ENCODE data around the gene RAB32. TPM values are rescaled to one million over a fixed set of nuclear protein-coding genes. Genes with fewer than 3 reads are reported as not detected.

Gene RAB32
- total RNA-seq (10 to 100 TPM; 32.1 to 35.3 (median 33.3) TPM), polyA plus RNA-seq (10 to 100 TPM; 48.6 to 85.3 (median 61.3) TPM)

- whole genome bisulfite sequencing, 2 donors = 2 to 4% methylated on average over 86 of the region's 86 CpGs
- Histone ChIP-seq H3K27me3 (no peaks in the 10 kb centered on the region), H3K27ac (peak within 1 kb of the TSS; percentile 98 to 100 (median 99)), H3K4me1 (peaks cover 0 to 36% (median 27%) of the 10 kb centered on the region in 4 donors), H3K36me3 (no peaks in the 10 kb centered on the region), H3K9me3 (no peaks in the 10 kb centered on the region), H3K4me3 (peak within 1 kb of the TSS; percentile 81 to 92 (median 82))
- intact Hi-C loops (cut with DNase I) = loop anchor here (2.0 to 5.0 kb wide), 3 partner anchors 157 to 806 kb away; partner anchors contain the start of genes EPM2A and SHPRH
- TF ChIP-seq POLR2AphosphoS5 (IDR thresholded peaks at IDR 0.05) = peak in 3 of 4 donors; percentile 46 to 77 (median 62)
- no peak for TF ChIP-seq POLR2A (IDR thresholded peaks at IDR 0.05)
- no peak for TF ChIP-seq EP300 (IDR thresholded peaks at IDR 0.05)
- TF ChIP-seq CTCF (IDR thresholded peaks at IDR 0.05) = peak; percentile 10 to 82 (median 34)
- DNase-seq = peak; percentile 96
Observed at GRCh38 chr6:146543211-146543939, at the start of gene RAB32. Gene RAB32, plus strand, starts transcription at chr6:146543833. Its CDS starts 39 bp downstream, at chr6:146543872.

- WGBS, 2 donors = 76 to 82% methylated on average over 4 of the region's 4 CpGs
- intact Hi-C loops (cut with DNase I) = no loop called here
- Histone ChIP-seq H3K9me3 (no peaks in the 10 kb centered on the region), H3K27ac (no peak overlapping the region), H3K4me1 (no peaks in the 10 kb centered on the region), H3K27me3 (no peaks in the 10 kb centered on the region), H3K36me3 (no peaks in the 10 kb centered on the region), H3K4me3 (no peak overlapping the region)
- DNase-seq = no peak
- TF ChIP-seq POLR2AphosphoS5 (IDR thresholded peaks at IDR 0.05) (no peak), EP300 (IDR thresholded peaks at IDR 0.05) (no peak), POLR2A (IDR thresholded peaks at IDR 0.05) (no peak), CTCF (IDR thresholded peaks at IDR 0.05) (no peak)
Observed at GRCh38 chr6:146498309-146498708, 45.3 kb upstream of the RAB32 start.

- H3K4me1 ChIP-seq = no peaks in the 10 kb centered on the region
- TF ChIP-seq CTCF (IDR thresholded peaks at IDR 0.05) = no peak
- no peak for TF ChIP-seq EP300 (IDR thresholded peaks at IDR 0.05)
- no peak for TF ChIP-seq POLR2AphosphoS5 (IDR thresholded peaks at IDR 0.05)
- TF ChIP-seq POLR2A (IDR thresholded peaks at IDR 0.05) = no peak
- H3K27ac ChIP-seq = no peak overlapping the region
- no peak for DNase-seq
- no peak overlapping the region for H3K4me3 ChIP-seq
- 88 to 99% methylated on average over 1 of the region's 1 CpG for WGBS, 2 donors
- H3K36me3 ChIP-seq = no peaks in the 10 kb centered on the region
- intact Hi-C loops (cut with DNase I) = no loop called here
- H3K9me3 ChIP-seq = no peaks in the 10 kb centered on the region
- no peaks in the 10 kb centered on the region for H3K27me3 ChIP-seq
Observed at GRCh38 chr6:146503096-146503495, 40.5 kb upstream of the RAB32 start.

GRCh38 chr6:146515212-146515611, 28.4 kb upstream of the RAB32 start:
- H3K36me3 ChIP-seq = no peaks in the 10 kb centered on the region
- H3K9me3 ChIP-seq = no peaks in the 10 kb centered on the region
- H3K27me3 ChIP-seq = no peaks in the 10 kb centered on the region
- DNase-seq = no peak
- no peak for TF ChIP-seq POLR2AphosphoS5 (IDR thresholded peaks at IDR 0.05)
- TF ChIP-seq CTCF (IDR thresholded peaks at IDR 0.05) = no peak
- TF ChIP-seq EP300 (IDR thresholded peaks at IDR 0.05) = no peak
- no peak for TF ChIP-seq POLR2A (IDR thresholded peaks at IDR 0.05)
- H3K4me1 ChIP-seq = no peaks in the 10 kb centered on the region
- no peak overlapping the region for H3K4me3 ChIP-seq
- WGBS, 2 donors = 82 to 90% methylated on average over 7 of the region's 7 CpGs
- intact Hi-C loops (cut with DNase I) = no loop called here
- H3K27ac ChIP-seq = no peak overlapping the region

Measured in sigmoid colon (tissue), 7 donors.